Aortic smooth muscle cell (primary cell): ENCODE data around the gene PKD1L1. TPM values are rescaled to one million over a fixed set of nuclear protein-coding genes. Genes with fewer than 3 reads are reported as not detected.

Experiments
- total RNA-seq: library from RNA; depleted of rRNA; stranded (reverse); fragments of >200 nt; gene quantifications from 2 replicates; pipeline ENCODE4 v1.2.3, GENCODE V29; 2014

The PKD1L1 gene
- total RNA-seq = 0.13 and 0.25 TPM in 2 replicates

GRCh38 chr7:47948141-47948790, at the start of gene PKD1L1:
Gene PKD1L1 (minus strand): TSS chr7:47948466. CDS start chr7:47948440, 26 bp downstream.

GRCh38 chr7:47979145-47979831, 31.0 kb upstream of the PKD1L1 start, which contains the start of gene HUS1:
Gene HUS1 (minus strand): TSS chr7:47979615. CDS start chr7:47979519, 96 bp downstream.

Other genes with a start within 250 kb of the PKD1L1 start
- gene HUS1, start 31.1 kb upstream of the PKD1L1 start, total RNA-seq = 17.0 and 20.1 TPM in 2 replicates
- not detected in 2 replicates for gene SUN3, start 80.6 kb upstream of the PKD1L1 start, total RNA-seq
- under 0.01 TPM in 1 of 2 replicates, not detected in the other for gene C7orf57, start 87.1 kb upstream of the PKD1L1 start, total RNA-seq
- 12.3 and 19.7 TPM in 2 replicates for gene UPP1, start 140.8 kb upstream of the PKD1L1 start, total RNA-seq
- gene ABCA13, start 223.0 kb upstream of the PKD1L1 start, total RNA-seq = under 0.01 TPM in 2 replicates